ENCODE measurements around the gene MYLK. TPM values are rescaled to one million over a fixed set of nuclear protein-coding genes. Genes with fewer than 3 reads are reported as not detected.

Gene MYLK
- total and polyA plus RNA-seq, 10 of the 15 experiments (the other 5 are each of a cell fraction or from before 2014, with no cell fraction given) = 0.04 to 1.6 (median 0.42) TPM; not detected in 1

GRCh38 chr3:123656274-123656673 lies 227.9 kb downstream of the MYLK start:
- Histone ChIP-seq H3K4me2 (ENCODE audit: control insufficient read depth, insufficient read depth) (no peak overlapping the region), H3K79me2 (ENCODE audit: control insufficient read depth, insufficient read depth, low read length) (no peaks in the 10 kb centered on the region), H2AFZ (ENCODE audit: control insufficient read depth, low read depth, low read length) (no peak overlapping the region), H3K4me1 (ENCODE audit: control insufficient read depth, insufficient read depth, low read length) (no peaks in the 10 kb centered on the region), H3K27me3 (replicated peaks in 1 of 2; ENCODE audit: control insufficient read depth in 2 of 2, insufficient read depth in 2 of 2, low read length in 1 of 2) (no peaks in the 10 kb centered on the region; a peak in 2 of 4 replicates), H3K9ac (ENCODE audit: control insufficient read depth, insufficient read depth, low read length) (no peak overlapping the region), H3K36me3 (ENCODE audit: control insufficient read depth in 2 of 2, insufficient read depth in 2 of 2, low read length in 1 of 2) (no peaks in the 10 kb centered on the region), H4K20me1 (ENCODE audit: control insufficient read depth, insufficient read depth) (no peaks in the 10 kb centered on the region), H3K27ac (ENCODE audit: control insufficient read depth, insufficient read depth) (no peak overlapping the region), H3K9me3 (replicated peaks; ENCODE audit: control insufficient read depth, insufficient read depth, low read length) (peaks cover 3% of the 10 kb centered on the region; the same call in 2 of the 3 replicates), H3K4me3 (no peak overlapping the region)
- no TSS peak for BruUV-seq (replicated peaks)
- ATAC-seq (no peak), DNase-seq (ENCODE audit: low read depth, low spot score) (no peak), FAIRE-seq (no peak)
- SMC1A ChIA-PET (ENCODE audit: uncharacterized antibody, unreplicated experiment) = no interaction called here
- CTCF ChIA-PET = interaction anchor here (1.0 to 3.1 kb wide), 4 partner anchors 14 to 48 kb away, joined by 3 to 14 read pairs (median 4); no protein-coding TSS in a partner anchor
- TF ChIP-seq SRF (IDR thresholded peaks at IDR 0.05; ENCODE audit: low read depth in 2 of 2, low read length in 2 of 2) (no peak), BCL3 (IDR thresholded peaks at IDR 0.05; ENCODE audit: borderline replicate concordance, insufficient read depth, low read depth, low read length, poor library complexity, severe bottlenecking) (no peak), POU2F2 (IDR thresholded peaks at IDR 0.05; ENCODE audit: borderline replicate concordance, low read depth, low read length) (no peak), WRNIP1 (IDR thresholded peaks at IDR 0.05; ENCODE audit: borderline replicate concordance, low read depth, low read length) (no peak), HCFC1 (IDR thresholded peaks at IDR 0.05; ENCODE audit: low read length) (no peak), ZNF274 (IDR thresholded peaks at IDR 0.05; ENCODE audit: insufficient read depth, insufficient read length) (no peak), RELB (IDR thresholded peaks at IDR 0.05; ENCODE audit: low read depth) (no peak), FOXM1 (IDR thresholded peaks at IDR 0.05; ENCODE audit: low read depth, low read length) (no peak), MXI1 (IDR thresholded peaks at IDR 0.05; ENCODE audit: low read depth, low read length) (no peak), BHLHE40 (IDR thresholded peaks at IDR 0.05; ENCODE audit: borderline replicate concordance in 1 of 2, low read depth in 2 of 2, low read length in 1 of 2) (no peak), SMARCA5 (IDR thresholded peaks at IDR 0.05) (no peak), CBX5 (IDR thresholded peaks at IDR 0.05; ENCODE audit: low read depth) (no peak), BACH1 (IDR thresholded peaks at IDR 0.05; ENCODE audit: borderline replicate concordance) (no peak), POLR2AphosphoS2 (IDR thresholded peaks at IDR 0.05; ENCODE audit: low read depth, low read length) (no peak), MEF2B (IDR thresholded peaks at IDR 0.05; ENCODE audit: partially characterized antibody, poor library complexity, severe bottlenecking) (no peak), TCF7 (IDR thresholded peaks at IDR 0.05; ENCODE audit: borderline replicate concordance) (no peak), ESRRA (IDR thresholded peaks at IDR 0.05; ENCODE audit: low read length) (no peak), JUND (IDR thresholded peaks at IDR 0.05; ENCODE audit: low read depth, low read length) (no peak), YY1 (IDR thresholded peaks at IDR 0.05; ENCODE audit: low read depth, low read length) (no peak)
- intact Hi-C loops (cut with micrococcal nuclease; ENCODE audit: unreplicated experiment) (no loop called here), in situ Hi-C loops (cut with MboI) (no loop called here)
- POLR2A ChIA-PET = no interaction called here
- RAD21 ChIA-PET (ENCODE audit: unreplicated experiment) = no interaction called here
- WGBS (ENCODE audit: insufficient coverage, insufficient replicate concordance, low lambda C conversion rate, missing lambda C conversion rate) = 42% methylated on average over 3 of the region's 3 CpGs
